Chondrocyte (in vitro differentiated cells): ENCODE results near the gene HOXB7. TPM values are rescaled to one million over a fixed set of nuclear protein-coding genes. Genes with fewer than 3 reads are reported as not detected.

Experiments used
- DNase-seq: peaks from one replicate; pipeline ENCODE4 v3.0.0; 2021; ENCODE audit warnings: mixed read lengths, low spot score
- H3K27ac Mint-ChIP-seq: one replicate; pipeline ENCODE4 v1.8.0; 2021; ENCODE audit warnings: mild to moderate bottlenecking, moderate library complexity, mixed read lengths; ENCODE audit not compliant: unreplicated experiment
- H3K27me3 Mint-ChIP-seq: 2 replicates; pipeline ENCODE4 v1.8.0; 2021; ENCODE audit warnings: low read depth, mixed read lengths
- H3K36me3 Mint-ChIP-seq: 2 replicates; pipeline ENCODE4 v1.8.0; 2021; ENCODE audit warnings: low read depth, mixed read lengths
- H3K4me1 Mint-ChIP-seq: 2 replicates; pipeline ENCODE4 v1.8.0; 2021; ENCODE audit warnings: low read depth, mild to moderate bottlenecking, mixed read lengths
- H3K4me3 Mint-ChIP-seq: one replicate; pipeline ENCODE4 v1.8.0; 2021; ENCODE audit warnings: mild to moderate bottlenecking, moderate library complexity, mixed read lengths; ENCODE audit not compliant: unreplicated experiment
- H3K9me3 Mint-ChIP-seq: 2 replicates; pipeline ENCODE4 v1.8.0; 2021; ENCODE audit warnings: low read depth, mixed read lengths
- total RNA-seq: library from RNA; stranded (reverse); gene quantifications from 3 replicates; pipeline ENCODE4 v1.2.1, GENCODE V29; 2021
- TF ChIP-seq, protein P1 (sequence below): fragments of 200-600 bp; sonication (generic); IDR thresholded peaks from 2 replicates; pipeline ENCODE4 v1.5.0; 2021; ENCODE audit warnings: antibody characterized with exemption, mild to moderate bottlenecking, moderate library complexity

The HOXB7 gene
- total RNA-seq, 1 donor from 2014 or later: not detected

DNA sequence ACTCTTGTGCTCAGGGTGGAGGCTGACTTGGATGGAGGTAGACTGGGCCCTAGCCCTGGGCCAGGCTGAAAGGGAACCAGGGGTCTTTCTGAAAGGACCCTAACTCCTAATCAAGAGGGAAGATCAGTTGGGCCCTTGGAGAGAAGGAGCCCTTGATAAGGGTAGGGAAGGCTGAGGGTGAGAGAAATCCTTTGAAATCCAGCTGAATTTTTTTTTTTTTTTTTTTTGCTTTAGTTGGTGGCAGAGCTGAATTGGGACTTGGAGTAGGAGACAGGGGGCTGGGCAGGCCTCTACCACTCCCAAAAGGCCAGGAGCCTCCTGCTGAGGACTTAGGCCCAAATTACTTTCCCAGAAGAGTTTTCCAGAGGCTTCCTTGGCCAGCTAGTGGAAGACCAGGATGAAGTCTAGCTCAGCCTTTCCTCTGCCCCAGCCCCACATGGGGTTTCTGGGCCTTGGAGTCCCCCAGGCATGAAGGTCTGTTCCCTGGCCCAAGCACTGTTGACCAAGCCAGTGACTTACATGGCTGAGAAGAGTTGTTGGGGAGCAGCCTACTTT, 20.1 kb downstream of the HOXB7 start:
- DNase-seq: no peak
- TF ChIP-seq, protein P1, sequence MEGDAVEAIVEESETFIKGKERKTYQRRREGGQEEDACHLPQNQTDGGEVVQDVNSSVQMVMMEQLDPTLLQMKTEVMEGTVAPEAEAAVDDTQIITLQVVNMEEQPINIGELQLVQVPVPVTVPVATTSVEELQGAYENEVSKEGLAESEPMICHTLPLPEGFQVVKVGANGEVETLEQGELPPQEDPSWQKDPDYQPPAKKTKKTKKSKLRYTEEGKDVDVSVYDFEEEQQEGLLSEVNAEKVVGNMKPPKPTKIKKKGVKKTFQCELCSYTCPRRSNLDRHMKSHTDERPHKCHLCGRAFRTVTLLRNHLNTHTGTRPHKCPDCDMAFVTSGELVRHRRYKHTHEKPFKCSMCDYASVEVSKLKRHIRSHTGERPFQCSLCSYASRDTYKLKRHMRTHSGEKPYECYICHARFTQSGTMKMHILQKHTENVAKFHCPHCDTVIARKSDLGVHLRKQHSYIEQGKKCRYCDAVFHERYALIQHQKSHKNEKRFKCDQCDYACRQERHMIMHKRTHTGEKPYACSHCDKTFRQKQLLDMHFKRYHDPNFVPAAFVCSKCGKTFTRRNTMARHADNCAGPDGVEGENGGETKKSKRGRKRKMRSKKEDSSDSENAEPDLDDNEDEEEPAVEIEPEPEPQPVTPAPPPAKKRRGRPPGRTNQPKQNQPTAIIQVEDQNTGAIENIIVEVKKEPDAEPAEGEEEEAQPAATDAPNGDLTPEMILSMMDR: no peak
- Mint-ChIP-seq H3K4me1 (peaks cover 10% of the 10 kb centered on the region), H3K27me3 (peaks cover 96% of the 10 kb centered on the region), H3K36me3 (no peaks in the 10 kb centered on the region), H3K4me3 (no peak overlapping the region), H3K9me3 (no peaks in the 10 kb centered on the region), H3K27ac (no peak overlapping the region)

DNA sequence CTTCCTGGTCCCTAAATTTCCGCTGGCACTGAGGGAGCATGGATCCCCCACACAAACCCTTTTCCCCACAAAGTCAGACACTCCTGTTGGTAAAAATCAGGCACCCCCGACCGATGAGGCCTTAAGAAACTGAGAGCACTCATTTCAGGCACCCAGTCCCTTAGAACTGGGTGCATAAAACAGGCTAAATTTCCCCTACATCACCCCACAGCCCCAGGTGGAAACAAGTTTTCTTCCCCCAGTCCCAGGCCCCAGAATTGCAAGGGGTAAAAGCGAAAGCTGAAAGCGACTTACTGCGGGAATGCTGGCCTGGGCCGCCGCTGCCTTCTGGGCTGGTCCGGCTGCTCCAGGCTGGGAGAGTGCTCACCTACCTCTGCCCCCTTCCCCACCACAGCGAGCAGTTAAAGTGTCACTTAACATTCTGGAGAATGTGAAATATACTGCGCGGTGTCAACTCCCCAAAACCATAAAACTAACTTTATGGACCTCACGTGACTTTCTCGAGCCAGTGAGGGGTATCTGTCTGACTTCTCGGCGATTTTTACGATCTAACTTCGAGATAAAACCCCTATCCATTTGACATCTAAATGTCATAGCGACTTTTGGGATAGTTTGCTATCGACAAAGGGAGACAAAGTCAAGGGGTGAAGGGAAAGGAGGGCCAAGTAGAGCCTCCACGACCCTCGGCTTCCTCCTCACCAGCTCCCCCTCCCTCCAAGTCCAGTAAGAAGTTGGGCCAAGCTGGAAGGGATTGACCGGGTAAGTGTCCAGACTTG, 20.8 kb downstream of the HOXB7 start, which contains the start of gene HOXB3:
Gene HOXB3 (minus strand): TSS at position 411 of the 776 bp plus-strand sequence. CDS start 37,767 bp downstream, outside the sequence.
- Mint-ChIP-seq H3K27ac (no peak within 1 kb of the TSS), H3K4me3 (no peak within 1 kb of the TSS), H3K9me3 (no peaks in the 10 kb centered on the region), H3K36me3 (no peaks in the 10 kb centered on the region), H3K27me3 (peaks cover 96% of the 10 kb centered on the region), H3K4me1 (peaks cover 17% of the 10 kb centered on the region)
- no peak for DNase-seq
- TF ChIP-seq, protein P1: no peak

DNA sequence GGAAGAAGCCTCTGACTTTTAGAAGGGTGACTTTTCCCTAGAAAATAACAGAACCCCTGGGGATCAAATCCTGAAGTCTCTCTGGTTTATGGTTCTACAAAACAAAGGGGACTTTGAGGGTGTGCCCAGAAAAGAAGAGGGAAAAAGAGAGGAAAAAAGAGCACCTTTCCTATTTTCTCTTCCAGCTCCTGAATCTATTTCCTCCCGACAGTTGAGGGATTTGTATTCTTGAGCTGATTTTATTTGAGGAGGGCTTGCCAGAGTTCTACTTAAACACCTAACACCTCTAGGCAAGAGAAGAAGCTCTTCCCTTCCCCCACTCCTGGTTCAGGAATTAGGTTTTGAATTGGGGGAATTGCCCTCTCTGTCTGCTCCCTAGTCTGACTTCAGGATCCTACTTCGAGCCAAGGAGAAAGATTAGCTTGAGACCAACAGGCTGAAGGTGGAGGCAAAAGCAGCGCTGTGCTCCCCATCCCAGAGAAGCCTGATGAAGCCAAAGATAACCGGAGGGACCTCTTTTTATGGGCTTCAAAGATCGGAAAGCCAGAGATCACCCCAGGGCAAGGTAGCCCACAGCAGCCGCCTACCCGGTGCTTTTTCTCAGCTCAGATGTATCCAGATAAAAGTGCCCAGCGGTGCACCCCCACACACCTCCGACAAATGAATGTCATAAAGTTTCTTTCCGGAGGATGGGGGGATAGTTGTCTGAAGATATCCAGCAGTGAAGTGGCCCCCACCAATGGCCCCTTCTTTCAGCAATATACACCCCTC, 21.6 kb downstream of the HOXB7 start:
- Mint-ChIP-seq H3K9me3 (no peaks in the 10 kb centered on the region), H3K4me3 (no peak overlapping the region), H3K27me3 (peaks cover 93% of the 10 kb centered on the region), H3K4me1 (peaks cover 17% of the 10 kb centered on the region), H3K36me3 (no peaks in the 10 kb centered on the region), H3K27ac (no peak overlapping the region)
- TF ChIP-seq, protein P1: no peak
- DNase-seq: no peak

DNA sequence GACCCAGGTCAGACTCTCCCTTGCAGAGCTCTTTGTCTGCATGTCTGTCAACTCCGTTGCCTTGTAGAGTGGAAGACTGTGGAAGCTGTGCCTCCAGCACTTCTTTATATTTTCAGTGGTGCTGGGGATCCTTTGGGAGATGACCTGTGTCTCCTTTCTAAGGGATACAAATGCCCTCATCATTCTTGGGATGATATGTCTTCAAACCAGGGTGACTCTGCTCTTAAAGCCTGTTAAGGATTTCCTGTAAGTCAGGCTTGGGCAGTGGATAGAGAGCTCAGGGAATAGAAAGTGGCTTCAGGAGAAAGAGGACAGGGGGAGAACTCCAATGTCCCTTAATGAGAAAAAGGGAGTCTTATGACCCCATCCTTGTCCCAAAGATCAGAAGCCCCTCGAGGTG, 22.3 kb downstream of the HOXB7 start:
- peaks cover 14% of the 10 kb centered on the region for H3K4me1 Mint-ChIP-seq
- TF ChIP-seq, protein P1: no peak
- H3K4me3 Mint-ChIP-seq: no peak overlapping the region
- no peaks in the 10 kb centered on the region for H3K36me3 Mint-ChIP-seq
- no peak for DNase-seq
- H3K27me3 Mint-ChIP-seq: peaks cover 92% of the 10 kb centered on the region
- no peaks in the 10 kb centered on the region for H3K9me3 Mint-ChIP-seq
- H3K27ac Mint-ChIP-seq: no peak overlapping the region

DNA sequence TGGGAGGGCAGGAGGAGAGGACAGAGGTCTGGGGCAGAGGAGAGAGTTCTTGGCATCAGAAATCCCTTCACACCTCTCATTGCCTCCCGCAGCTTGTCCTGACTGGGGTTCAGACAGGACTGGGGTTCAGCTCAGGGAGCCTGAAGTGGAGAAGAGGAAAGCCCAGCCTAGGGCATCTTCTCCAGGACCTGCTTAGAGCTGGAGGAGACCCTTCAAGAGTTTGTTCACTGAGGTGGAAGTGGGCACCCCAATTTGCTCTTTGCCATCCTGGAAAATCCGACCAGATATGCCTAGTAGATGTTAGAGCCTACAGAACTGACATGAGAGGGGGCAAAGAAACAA, 22.8 kb downstream of the HOXB7 start:
- no peak for DNase-seq
- Mint-ChIP-seq H3K4me3 (no peak overlapping the region), H3K4me1 (peaks cover 14% of the 10 kb centered on the region), H3K27me3 (peaks cover 92% of the 10 kb centered on the region), H3K36me3 (no peaks in the 10 kb centered on the region), H3K9me3 (no peaks in the 10 kb centered on the region), H3K27ac (no peak overlapping the region)
- TF ChIP-seq, protein P1: no peak
